ENCODE data around the gene EME1. TPM values are rescaled to one million over a fixed set of nuclear protein-coding genes. Genes with fewer than 3 reads are reported as not detected.

EME1 gene
- polyA plus RNA-seq, 1 experiment = 5.9 TPM

DNA sequence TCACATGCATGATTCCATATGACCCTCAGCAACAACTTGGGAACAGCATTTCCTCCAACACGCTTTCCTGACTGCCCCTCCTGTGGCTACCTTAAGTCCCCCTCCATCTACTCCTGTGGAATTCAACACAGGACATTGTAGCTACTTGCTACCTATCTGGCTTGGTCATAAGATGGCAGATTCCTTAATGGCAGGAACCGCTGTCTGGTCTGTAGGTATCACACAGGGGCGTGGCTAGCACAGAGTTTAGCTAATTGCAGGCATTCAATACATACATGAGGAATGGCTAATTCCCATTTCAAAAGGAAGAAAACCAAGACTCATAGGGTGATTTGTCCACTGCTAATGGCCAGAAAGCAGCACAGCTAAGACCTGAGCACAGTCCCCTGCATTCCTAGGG is 15.7 kb downstream of the EME1 start:
- POLR2A ChIA-PET = no interaction called here
- TF ChIP-seq, protein P1, sequence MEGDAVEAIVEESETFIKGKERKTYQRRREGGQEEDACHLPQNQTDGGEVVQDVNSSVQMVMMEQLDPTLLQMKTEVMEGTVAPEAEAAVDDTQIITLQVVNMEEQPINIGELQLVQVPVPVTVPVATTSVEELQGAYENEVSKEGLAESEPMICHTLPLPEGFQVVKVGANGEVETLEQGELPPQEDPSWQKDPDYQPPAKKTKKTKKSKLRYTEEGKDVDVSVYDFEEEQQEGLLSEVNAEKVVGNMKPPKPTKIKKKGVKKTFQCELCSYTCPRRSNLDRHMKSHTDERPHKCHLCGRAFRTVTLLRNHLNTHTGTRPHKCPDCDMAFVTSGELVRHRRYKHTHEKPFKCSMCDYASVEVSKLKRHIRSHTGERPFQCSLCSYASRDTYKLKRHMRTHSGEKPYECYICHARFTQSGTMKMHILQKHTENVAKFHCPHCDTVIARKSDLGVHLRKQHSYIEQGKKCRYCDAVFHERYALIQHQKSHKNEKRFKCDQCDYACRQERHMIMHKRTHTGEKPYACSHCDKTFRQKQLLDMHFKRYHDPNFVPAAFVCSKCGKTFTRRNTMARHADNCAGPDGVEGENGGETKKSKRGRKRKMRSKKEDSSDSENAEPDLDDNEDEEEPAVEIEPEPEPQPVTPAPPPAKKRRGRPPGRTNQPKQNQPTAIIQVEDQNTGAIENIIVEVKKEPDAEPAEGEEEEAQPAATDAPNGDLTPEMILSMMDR (IDR thresholded peaks at IDR 0.05; ENCODE audit: insufficient read depth, low read depth, low read length) = no peak
- Histone ChIP-seq H3K4me3 (ENCODE audit: low read depth, low read length) (no peak overlapping the region), H3K36me3 (ENCODE audit: control insufficient read depth, insufficient read depth, low read length) (peaks cover 49% of the 10 kb centered on the region), H3K27me3 (ENCODE audit: control insufficient read depth, insufficient read depth, low read length) (no peaks in the 10 kb centered on the region)
- DNase-seq (ENCODE audit: low read depth) = no peak
- CTCF ChIA-PET = interaction anchor here (2.4 kb wide), 1 partner anchor 9 kb away, joined by 9 read pairs; the partner anchor contains the start of gene LRRC59

DNA sequence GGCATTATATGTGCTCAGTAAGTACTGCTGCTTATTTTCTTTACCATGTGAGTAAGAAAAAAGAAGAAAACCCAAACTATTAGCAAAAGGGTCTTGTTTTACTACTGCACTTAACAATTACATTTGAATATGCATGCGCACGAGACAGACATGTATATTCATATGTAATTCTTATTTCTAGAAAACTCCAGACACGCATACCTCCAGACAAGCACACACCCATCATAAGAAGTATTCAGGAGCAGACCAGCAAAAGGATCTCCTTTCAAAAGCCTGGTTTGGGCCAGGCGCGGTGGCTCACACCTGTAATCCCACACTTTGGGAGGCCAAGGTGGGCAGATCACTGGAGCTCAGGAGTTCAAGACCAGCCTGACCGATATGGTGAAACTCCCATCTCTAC is 16.5 kb downstream of the EME1 start:
- H3K4me3 ChIP-seq (ENCODE audit: low read depth, low read length) = no peak overlapping the region
- H3K36me3 ChIP-seq (ENCODE audit: control insufficient read depth, insufficient read depth, low read length) = peaks cover 48% of the 10 kb centered on the region
- H3K27me3 ChIP-seq (ENCODE audit: control insufficient read depth, insufficient read depth, low read length) = no peaks in the 10 kb centered on the region
- TF ChIP-seq, protein P1 (IDR thresholded peaks at IDR 0.05; ENCODE audit: insufficient read depth, low read depth, low read length) = no peak
- CTCF ChIA-PET = interaction anchor here (1.2 to 2.4 kb wide), 2 partner anchors 8 to 18 kb away, joined by 3 to 9 read pairs; partner anchors contain the start of gene LRRC59
- POLR2A ChIA-PET = interaction anchor here (0.7 kb wide), 1 partner anchor 149 kb away, joined by 4 read pairs; no protein-coding TSS in a partner anchor
- DNase-seq (ENCODE audit: low read depth) = no peak

DNA sequence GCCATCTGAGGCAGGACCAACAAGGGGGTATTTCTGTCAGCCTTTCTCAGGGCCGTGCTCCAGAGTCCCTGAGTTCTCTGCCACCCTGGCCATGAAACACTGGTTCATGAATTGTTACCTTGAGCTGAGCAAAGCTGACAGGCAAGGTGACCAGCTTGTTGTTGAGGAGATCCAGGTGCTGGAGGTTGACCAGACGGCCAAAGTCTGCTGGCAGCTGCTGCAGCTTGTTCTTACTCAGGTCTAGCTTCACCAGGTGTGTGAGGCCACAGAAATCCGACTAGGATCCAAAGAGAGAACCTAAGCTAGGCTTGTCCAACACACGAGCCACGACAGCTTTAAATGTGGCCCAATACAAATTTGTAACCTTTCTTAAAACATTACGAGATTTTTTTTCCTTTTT is 19.6 kb downstream of the EME1 start:
- TF ChIP-seq, protein P1 (IDR thresholded peaks at IDR 0.05; ENCODE audit: insufficient read depth, low read depth, low read length) = no peak
- no peak for DNase-seq (ENCODE audit: low read depth)
- POLR2A ChIA-PET = no interaction called here
- Histone ChIP-seq H3K36me3 (ENCODE audit: control insufficient read depth, insufficient read depth, low read length) (peaks cover 32% of the 10 kb centered on the region), H3K27me3 (ENCODE audit: control insufficient read depth, insufficient read depth, low read length) (no peaks in the 10 kb centered on the region), H3K4me3 (ENCODE audit: low read depth, low read length) (no peak overlapping the region)
- CTCF ChIA-PET = interaction anchor here (1.0 kb wide), 1 partner anchor 223 kb away, joined by 3 read pairs; no protein-coding TSS in a partner anchor

DNA sequence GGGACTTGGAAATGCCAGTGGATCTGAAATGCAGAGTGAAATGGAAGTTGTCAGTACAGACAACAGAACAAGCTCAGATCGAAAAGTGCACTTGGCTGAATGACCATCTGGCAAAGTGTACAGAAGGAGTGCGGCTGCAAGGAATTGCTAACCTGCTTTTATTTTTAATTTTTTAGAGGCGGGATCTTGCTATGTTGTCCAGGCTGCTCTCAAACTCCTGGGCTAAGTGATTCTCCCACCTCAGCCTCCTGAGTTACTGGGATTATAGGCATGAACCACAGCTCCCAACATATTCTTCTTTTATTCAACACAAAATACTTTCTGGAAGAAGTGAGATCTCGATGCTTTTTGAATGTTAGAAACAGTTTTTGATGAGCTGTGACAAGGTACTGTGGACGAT is 20.7 kb downstream of the EME1 start:
- TF ChIP-seq, protein P1 (IDR thresholded peaks at IDR 0.05; ENCODE audit: insufficient read depth, low read depth, low read length) = no peak
- no peak for DNase-seq (ENCODE audit: low read depth)
- Histone ChIP-seq H3K27me3 (ENCODE audit: control insufficient read depth, insufficient read depth, low read length) (no peaks in the 10 kb centered on the region), H3K4me3 (ENCODE audit: low read depth, low read length) (no peak overlapping the region), H3K36me3 (ENCODE audit: control insufficient read depth, insufficient read depth, low read length) (peaks cover 28% of the 10 kb centered on the region)
- ChIA-PET CTCF (no interaction called here), POLR2A (no interaction called here)

DNA sequence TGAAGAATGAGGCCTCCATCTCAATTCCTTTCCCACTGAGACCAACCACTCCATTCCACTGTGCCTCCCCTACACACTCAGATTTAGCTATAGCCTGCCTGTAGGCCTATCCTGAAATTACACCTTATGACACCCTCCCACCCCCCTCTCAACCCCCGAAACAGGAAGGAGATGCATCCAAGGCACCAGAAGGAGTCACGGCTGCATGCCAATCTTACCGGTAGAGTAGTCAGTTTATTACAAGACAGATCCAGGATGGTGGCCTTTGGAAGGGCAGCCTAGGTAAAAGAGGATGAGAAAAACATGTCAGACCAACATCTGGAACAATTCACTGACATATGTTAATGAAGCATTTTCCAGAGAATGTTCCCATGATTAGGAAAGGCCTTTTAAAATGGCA is 21.7 kb downstream of the EME1 start:
- ChIA-PET POLR2A (interaction anchor here (0.7 kb wide), 1 partner anchor 471 kb away, joined by 6 read pairs; no protein-coding TSS in a partner anchor), CTCF (no interaction called here)
- DNase-seq (ENCODE audit: low read depth) = no peak
- Histone ChIP-seq H3K27me3 (ENCODE audit: control insufficient read depth, insufficient read depth, low read length) (no peaks in the 10 kb centered on the region), H3K36me3 (ENCODE audit: control insufficient read depth, insufficient read depth, low read length) (peaks cover 23% of the 10 kb centered on the region), H3K4me3 (ENCODE audit: low read depth, low read length) (no peak overlapping the region; the same call in none of the 2 replicates)
- TF ChIP-seq, protein P1 (IDR thresholded peaks at IDR 0.05; ENCODE audit: insufficient read depth, low read depth, low read length) = no peak

Measured in BJ (cell line).